Chondrocyte (in vitro differentiated cells): ENCODE measurements around the gene PRAMEF12. TPM values are rescaled to one million over a fixed set of nuclear protein-coding genes. Genes with fewer than 3 reads are reported as not detected.
"Not testable (repeated sequence)": the region's sequence is repeated elsewhere in the genome, so short reads cannot be mapped to it uniquely, and the experiment has no call there.

Experiments used
- DNase-seq: peaks from one replicate; pipeline ENCODE4 v3.0.0; 2021; ENCODE audit warnings: mixed read lengths, low spot score
- H3K27ac Mint-ChIP-seq: one replicate; pipeline ENCODE4 v1.8.0; 2021; ENCODE audit warnings: mild to moderate bottlenecking, moderate library complexity, mixed read lengths; ENCODE audit not compliant: unreplicated experiment
- H3K27me3 Mint-ChIP-seq: 2 replicates; pipeline ENCODE4 v1.8.0; 2021; ENCODE audit warnings: low read depth, mixed read lengths
- H3K36me3 Mint-ChIP-seq: 2 replicates; pipeline ENCODE4 v1.8.0; 2021; ENCODE audit warnings: low read depth, mixed read lengths
- H3K4me1 Mint-ChIP-seq: 2 replicates; pipeline ENCODE4 v1.8.0; 2021; ENCODE audit warnings: low read depth, mild to moderate bottlenecking, mixed read lengths
- H3K4me3 Mint-ChIP-seq: one replicate; pipeline ENCODE4 v1.8.0; 2021; ENCODE audit warnings: mild to moderate bottlenecking, moderate library complexity, mixed read lengths; ENCODE audit not compliant: unreplicated experiment
- H3K9me3 Mint-ChIP-seq: 2 replicates; pipeline ENCODE4 v1.8.0; 2021; ENCODE audit warnings: low read depth, mixed read lengths
- CTCF ChIP-seq: fragments of 200-600 bp; sonication (generic); IDR thresholded peaks from 2 replicates; pipeline ENCODE4 v1.5.0; 2021; ENCODE audit warnings: antibody characterized with exemption, mild to moderate bottlenecking, moderate library complexity
- total RNA-seq: library from RNA; stranded (reverse); gene quantifications from 3 replicates; pipeline ENCODE4 v1.2.1, GENCODE V29; 2021

PRAMEF12 gene
- total RNA-seq, 1 donor from 2014 or later, result not detected

GRCh38 chr1:12809933-12810332 is 36.4 kb downstream of the PRAMEF12 start:
- Mint-ChIP-seq H3K36me3 (peaks cover 1% of the 10 kb centered on the region), H3K27ac (no peak overlapping the region), H3K9me3 (peaks cover 11% of the 10 kb centered on the region), H3K4me3 (no peak overlapping the region), H3K4me1 (no peaks in the 10 kb centered on the region), H3K27me3 (peaks cover 2% of the 10 kb centered on the region)
- DNase-seq, result no peak
- TF ChIP-seq CTCF, result no peak

- Mint-ChIP-seq H3K27ac (no peak overlapping the region), H3K4me1 (no peaks in the 10 kb centered on the region), H3K27me3 (peaks cover 2% of the 10 kb centered on the region), H3K9me3 (peaks cover 6% of the 10 kb centered on the region), H3K36me3 (peaks cover 1% of the 10 kb centered on the region), H3K4me3 (no peak overlapping the region)
- no peak for TF ChIP-seq CTCF
- no peak for DNase-seq
These were observed 37.3 kb downstream of the PRAMEF12 start for GRCh38 chr1:12810691-12811408.

GRCh38 chr1:12811409-12811784 is 37.9 kb downstream of the PRAMEF12 start:
- H3K27me3 Mint-ChIP-seq, result peaks cover 2% of the 10 kb centered on the region
- DNase-seq, result no peak
- TF ChIP-seq CTCF, result no peak
- no peak overlapping the region for H3K27ac Mint-ChIP-seq
- H3K4me1 Mint-ChIP-seq, result no peaks in the 10 kb centered on the region
- peaks cover 1% of the 10 kb centered on the region for H3K36me3 Mint-ChIP-seq
- H3K9me3 Mint-ChIP-seq, result peaks cover 3% of the 10 kb centered on the region
- no peak overlapping the region for H3K4me3 Mint-ChIP-seq

GRCh38 chr1:12819061-12819460 is 45.5 kb downstream of the PRAMEF12 start:
- not testable (repeated sequence) for H3K9me3 Mint-ChIP-seq, H3K36me3 Mint-ChIP-seq, H3K4me3 Mint-ChIP-seq, H3K27ac Mint-ChIP-seq, H3K27me3 Mint-ChIP-seq, DNase-seq, H3K4me1 Mint-ChIP-seq

Other genes starting within 250 kb of the PRAMEF12 start
- gene DHRS3, start 155.5 kb upstream of the PRAMEF12 start, total RNA-seq, result 28.0 to 31.9 TPM (median 31.8 TPM) in 3 replicates
- not detected in 3 replicates for gene AADACL4, start 129.7 kb upstream of the PRAMEF12 start, total RNA-seq
- not detected in 3 replicates for gene AADACL3, start 57.6 kb upstream of the PRAMEF12 start, total RNA-seq
- not detected in 3 replicates for gene CFAP107, start 27.5 kb upstream of the PRAMEF12 start, total RNA-seq
- not detected in 3 replicates for gene PRAMEF1, start 17.7 kb downstream of the PRAMEF12 start, total RNA-seq
- gene PRAMEF11, start 57.7 kb downstream of the PRAMEF12 start, total RNA-seq, result not detected in 3 replicates
- gene HNRNPCL1, start 75.0 kb downstream of the PRAMEF12 start, total RNA-seq, result not detected in 3 replicates
- not detected in 3 replicates for gene PRAMEF2, start 83.3 kb downstream of the PRAMEF12 start, total RNA-seq
- not detected in 3 replicates for gene PRAMEF4, start 112.5 kb downstream of the PRAMEF12 start, total RNA-seq
- gene PRAMEF10, start 124.5 kb downstream of the PRAMEF12 start, total RNA-seq, result not detected in 3 replicates
- not detected in 3 replicates for gene PRAMEF7, start 142.9 kb downstream of the PRAMEF12 start, total RNA-seq
- not detected in 3 replicates for gene PRAMEF6, start 173.8 kb downstream of the PRAMEF12 start, total RNA-seq